ENCODE results near the gene PLEKHG2.

Gene PLEKHG2

GRCh38 chr19:39419003-39419402 lies 6.5 kb downstream of the PLEKHG2 start:
- DNase-seq (ENCODE audit: low spot score) = no peak

- DNase-seq (ENCODE audit: low spot score) = no peak
Measured at GRCh38 chr19:39420769-39421168, 8.3 kb downstream of the PLEKHG2 start.

- no peak for DNase-seq (ENCODE audit: low spot score)
Measured at GRCh38 chr19:39422020-39422419, 9.6 kb downstream of the PLEKHG2 start.

GRCh38 chr19:39423258-39424086 lies 11.0 kb downstream of the PLEKHG2 start:
- no peak for DNase-seq (ENCODE audit: low spot score)

GRCh38 chr19:39424934-39425333 lies 12.5 kb downstream of the PLEKHG2 start:
- no peak for DNase-seq (ENCODE audit: low spot score)

- no peak for DNase-seq (ENCODE audit: low spot score)
Measured at GRCh38 chr19:39425744-39426143, 13.3 kb downstream of the PLEKHG2 start.

GRCh38 chr19:39426170-39426569 lies 13.7 kb downstream of the PLEKHG2 start:
- DNase-seq (ENCODE audit: low spot score) = no peak

- DNase-seq (ENCODE audit: low spot score) = no peak
Measured at GRCh38 chr19:39427707-39428106, 15.2 kb downstream of the PLEKHG2 start.

GRCh38 chr19:39428283-39429112 lies 16.0 kb downstream of the PLEKHG2 start:
- peak; percentile 51 for DNase-seq (ENCODE audit: low spot score)

- DNase-seq (ENCODE audit: low spot score) = no peak
Measured at GRCh38 chr19:39430675-39431593, 18.5 kb downstream of the PLEKHG2 start.

- no peak for DNase-seq (ENCODE audit: low spot score)
Measured at GRCh38 chr19:39432677-39433025, 20.2 kb downstream of the PLEKHG2 start.

GRCh38 chr19:39433480-39434079 lies 21.1 kb downstream of the PLEKHG2 start:
- DNase-seq (ENCODE audit: low spot score) = no peak

- DNase-seq (ENCODE audit: low spot score) = no peak
Measured at GRCh38 chr19:39434123-39435076, 21.9 kb downstream of the PLEKHG2 start.

GRCh38 chr19:39435499-39436349 lies 23.3 kb downstream of the PLEKHG2 start, which contains the start of gene RPS16:
RPS16 (minus strand) TSS chr19:39435949; CDS start chr19:39435895, 54 bp downstream.
- DNase-seq (ENCODE audit: low spot score) = peak; percentile 97

GRCh38 chr19:39436350-39436716 lies 23.9 kb downstream of the PLEKHG2 start:
- no peak for DNase-seq (ENCODE audit: low spot score)

- no peak for DNase-seq (ENCODE audit: low spot score)
Measured at GRCh38 chr19:39438270-39438934, 25.9 kb downstream of the PLEKHG2 start.

- no peak for DNase-seq (ENCODE audit: low spot score)
Measured at GRCh38 chr19:39444598-39445195, 32.2 kb downstream of the PLEKHG2 start.
